GM21529 (cell line): Measurements from ENCODE around the gene IARS2.
"Not testable (repeated sequence)": the region's sequence is repeated elsewhere in the genome, so short reads cannot be mapped to it uniquely, and the experiment has no call there.

Experiments
- ATAC-seq: cut with Tn5 transposase; IDR thresholded peaks from one replicate; pipeline ENCODE4 v1.9.1; 2021; ENCODE audit not compliant: unreplicated experiment

IARS2 gene

GRCh38 chr1:220112600-220112999 is 18.7 kb downstream of the IARS2 start:
- ATAC-seq = not testable (repeated sequence)

GRCh38 chr1:220113136-220113695 is 19.3 kb downstream of the IARS2 start:
- ATAC-seq = peak; percentile 67

GRCh38 chr1:220119043-220119512 is 25.1 kb downstream of the IARS2 start:
- no peak for ATAC-seq

GRCh38 chr1:220121791-220122530 is 28.0 kb downstream of the IARS2 start:
- no peak for ATAC-seq

GRCh38 chr1:220123066-220123465 is 29.1 kb downstream of the IARS2 start:
- no peak for ATAC-seq

- no peak for ATAC-seq
Observed at GRCh38 chr1:220123889-220124288, 30.0 kb downstream of the IARS2 start.

GRCh38 chr1:220124542-220124941 is 30.6 kb downstream of the IARS2 start:
- no peak for ATAC-seq

- no peak for ATAC-seq
Observed at GRCh38 chr1:220127076-220127475, 33.1 kb downstream of the IARS2 start.

GRCh38 chr1:220129479-220130210 is 35.7 kb downstream of the IARS2 start:
- ATAC-seq = no peak

GRCh38 chr1:220135755-220136154 is 41.8 kb downstream of the IARS2 start:
- ATAC-seq = no peak

- ATAC-seq = no peak
Observed at GRCh38 chr1:220137019-220137786, 43.3 kb downstream of the IARS2 start.

- ATAC-seq = no peak
Observed at GRCh38 chr1:220139966-220140365, 46.0 kb downstream of the IARS2 start.

GRCh38 chr1:220144051-220144450 is 50.1 kb downstream of the IARS2 start:
- ATAC-seq = no peak

GRCh38 chr1:220149742-220150141 is 55.8 kb downstream of the IARS2 start:
- peak; percentile 64 for ATAC-seq

- ATAC-seq = no peak
Observed at GRCh38 chr1:220151454-220151853, 57.5 kb downstream of the IARS2 start.

- ATAC-seq = no peak
Observed at GRCh38 chr1:220153147-220153546, 59.2 kb downstream of the IARS2 start.

GRCh38 chr1:220156620-220157146 is 62.8 kb downstream of the IARS2 start:
- no peak for ATAC-seq

GRCh38 chr1:220157738-220158137 is 63.8 kb downstream of the IARS2 start:
- ATAC-seq = no peak

- not testable (repeated sequence) for ATAC-seq
Observed at GRCh38 chr1:220158530-220158929, 64.6 kb downstream of the IARS2 start.

GRCh38 chr1:220159041-220159440 is 65.1 kb downstream of the IARS2 start:
- no peak for ATAC-seq

GRCh38 chr1:220160027-220160426 is 66.1 kb downstream of the IARS2 start:
- ATAC-seq = no peak
